MM.1S (cell line): ENCODE data around the gene RINL.

ENCODE experiments used
- DNase-seq: peaks from one replicate; pipeline ENCODE4 v3.0.0-alpha.2; 2015
- H2AFZ ChIP-seq: fragments of 300-600 bp; sonication (generic); 2 replicates; pipeline ENCODE4 v1.6.0; 2016; ENCODE audit warnings: antibody characterized with exemption, low read length
- H3F3A ChIP-seq: fragments of 300-600 bp; sonication (generic); 2 replicates; pipeline ENCODE4 v1.6.1; 2016; ENCODE audit warnings: mild to moderate bottlenecking, antibody characterized with exemption, low read length, moderate library complexity, mixed read lengths; ENCODE audit not compliant: insufficient read depth
- H3K27ac ChIP-seq: fragments of 300-600 bp; sonication (generic); 2 replicates; pipeline ENCODE4 v1.5.1; 2016; ENCODE audit warnings: mild to moderate bottlenecking, low read length
- H3K27me3 ChIP-seq: fragments of 300-600 bp; sonication (generic); replicated peaks from 2 replicates; pipeline ENCODE4 v1.6.0; 2016; ENCODE audit warnings: low read length; ENCODE audit not compliant: insufficient read depth
- H3K36me3 ChIP-seq: fragments of 300-600 bp; sonication (generic); replicated peaks from 2 replicates; pipeline ENCODE4 v1.6.1; 2016; ENCODE audit warnings: mild to moderate bottlenecking, low read length, mixed read lengths; ENCODE audit not compliant: insufficient read depth
- H3K4me1 ChIP-seq: fragments of 300-600 bp; sonication (generic); 2 replicates; pipeline ENCODE4 v1.6.1; 2016; ENCODE audit warnings: low read length, mixed read lengths
- H3K4me2 ChIP-seq: fragments of 300-600 bp; sonication (generic); 2 replicates; pipeline ENCODE4 v1.6.0; 2016; ENCODE audit warnings: low read depth, low read length
- H3K4me3 ChIP-seq: fragments of 300-600 bp; sonication (generic); 2 replicates; pipeline ENCODE4 v1.5.1; 2016; ENCODE audit warnings: low read length, mixed read lengths
- H3K79me2 ChIP-seq: fragments of 300-600 bp; sonication (generic); 2 replicates; pipeline ENCODE4 v1.6.1; 2016; ENCODE audit warnings: mixed run types, low read length, mixed read lengths
- H3K9ac ChIP-seq: fragments of 300-600 bp; sonication (generic); 2 replicates; pipeline ENCODE4 v1.6.1; 2016; ENCODE audit warnings: low read length, mixed read lengths
- H3K9me2 ChIP-seq: fragments of 300-600 bp; sonication (generic); replicated peaks from 2 replicates; pipeline ENCODE4 v1.6.1; 2016; ENCODE audit warnings: mild to moderate bottlenecking, low read length, mixed read lengths; ENCODE audit not compliant: insufficient read depth
- H3K9me3 ChIP-seq: fragments of 300-600 bp; sonication (generic); replicated peaks from 2 replicates; pipeline ENCODE4 v1.6.1; 2016; ENCODE audit warnings: mild to moderate bottlenecking, low read length, mixed read lengths; ENCODE audit not compliant: insufficient read depth
- H4K20me1 ChIP-seq: fragments of 300-600 bp; sonication (generic); 2 replicates; pipeline ENCODE4 v1.6.1; 2016; ENCODE audit warnings: mild to moderate bottlenecking, low read length, moderate library complexity, mixed read lengths; ENCODE audit not compliant: insufficient read depth
- CTCF ChIP-seq: fragments of 300-600 bp; sonication (generic); IDR thresholded peaks from 2 replicates; pipeline ENCODE4 v1.5.1; 2016; ENCODE audit warnings: antibody characterized with exemption, low read length, mixed read lengths
- EZH2 ChIP-seq: fragments of 300-600 bp; sonication (generic); optimal IDR thresholded peaks from 2 replicates; pipeline ENCODE3; 2017; ENCODE audit warnings: low read depth, mild to moderate bottlenecking, antibody characterized with exemption, low read length, mixed read lengths
- EZH2phosphoT487 ChIP-seq: fragments of 300-600 bp; sonication (generic); IDR thresholded peaks from 2 replicates; pipeline ENCODE4 v1.6.1; 2018; ENCODE audit warnings: antibody characterized with exemption, low read length

Gene RINL

GRCh38 chr19:38836159-38836982, 41.7 kb downstream of the RINL start:
- Histone ChIP-seq H3K4me1 (no peaks in the 10 kb centered on the region), H3K9me3 (no peaks in the 10 kb centered on the region), H3K27ac (no peak overlapping the region), H3F3A (peaks cover 30% of the 10 kb centered on the region), H3K4me2 (no peak overlapping the region), H3K79me2 (peaks cover 5% of the 10 kb centered on the region; the same call in 1 of the 2 replicates), H2AFZ (no peak overlapping the region), H3K4me3 (no peak overlapping the region), H4K20me1 (no peaks in the 10 kb centered on the region), H3K9ac (no peak overlapping the region), H3K27me3 (no peaks in the 10 kb centered on the region), H3K9me2 (no peaks in the 10 kb centered on the region), H3K36me3 (peaks cover 19% of the 10 kb centered on the region)
- no peak for TF ChIP-seq EZH2phosphoT487
- no peak for DNase-seq

GRCh38 chr19:38834590-38834989, 43.5 kb downstream of the RINL start:
- peaks cover 11% of the 10 kb centered on the region for H3K36me3 ChIP-seq
- no peak for DNase-seq
- no peak overlapping the region for H3K4me3 ChIP-seq
- TF ChIP-seq EZH2phosphoT487 (no peak), EZH2 (no peak), CTCF (no peak)
- H2AFZ ChIP-seq, result no peak overlapping the region
- H3K79me2 ChIP-seq, result 0 out of 2 replicates have a peak, but pooled peaks cover 6% of the 10 kb centered on the region
- H3K4me2 ChIP-seq, result no peak overlapping the region
- H4K20me1 ChIP-seq, result no peaks in the 10 kb centered on the region
- H3K9me3 ChIP-seq, result no peaks in the 10 kb centered on the region
- no peaks in the 10 kb centered on the region for H3K27me3 ChIP-seq
- H3F3A ChIP-seq, result peaks cover 28% of the 10 kb centered on the region
- no peak overlapping the region for H3K9ac ChIP-seq
- H3K9me2 ChIP-seq, result no peaks in the 10 kb centered on the region
- no peaks in the 10 kb centered on the region for H3K4me1 ChIP-seq
- H3K27ac ChIP-seq, result no peak overlapping the region

GRCh38 chr19:38834104-38834490, 44.0 kb downstream of the RINL start:
- peaks cover 24% of the 10 kb centered on the region for H3F3A ChIP-seq
- H3K79me2 ChIP-seq, result 0 out of 2 replicates have a peak, but pooled peaks cover 6% of the 10 kb centered on the region
- H3K9ac ChIP-seq, result no peak overlapping the region
- no peak overlapping the region for H2AFZ ChIP-seq
- no peak overlapping the region for H3K4me3 ChIP-seq
- no peaks in the 10 kb centered on the region for H3K9me3 ChIP-seq
- no peak overlapping the region for H3K27ac ChIP-seq
- no peak for TF ChIP-seq CTCF
- no peak for TF ChIP-seq EZH2phosphoT487
- TF ChIP-seq EZH2, result no peak
- H4K20me1 ChIP-seq, result no peaks in the 10 kb centered on the region
- no peak overlapping the region for H3K4me2 ChIP-seq
- H3K27me3 ChIP-seq, result no peaks in the 10 kb centered on the region
- H3K9me2 ChIP-seq, result no peaks in the 10 kb centered on the region
- DNase-seq, result no peak
- peaks cover 6% of the 10 kb centered on the region for H3K36me3 ChIP-seq
- H3K4me1 ChIP-seq, result no peaks in the 10 kb centered on the region

- no peaks in the 10 kb centered on the region for H3K4me1 ChIP-seq
- H2AFZ ChIP-seq, result no peak overlapping the region
- H3K36me3 ChIP-seq, result peaks cover 6% of the 10 kb centered on the region
- H3K27me3 ChIP-seq, result no peaks in the 10 kb centered on the region
- no peaks in the 10 kb centered on the region for H4K20me1 ChIP-seq
- H3F3A ChIP-seq, result peaks cover 20% of the 10 kb centered on the region
- H3K4me3 ChIP-seq, result no peak overlapping the region
- 0 out of 2 replicates have a peak, but pooled peaks cover 6% of the 10 kb centered on the region for H3K79me2 ChIP-seq
- H3K4me2 ChIP-seq, result no peak overlapping the region
- no peak overlapping the region for H3K27ac ChIP-seq
- no peak for DNase-seq
- no peak overlapping the region for H3K9ac ChIP-seq
- no peaks in the 10 kb centered on the region for H3K9me3 ChIP-seq
- TF ChIP-seq EZH2 (no peak), CTCF (no peak), EZH2phosphoT487 (no peak)
- no peaks in the 10 kb centered on the region for H3K9me2 ChIP-seq
Measured at GRCh38 chr19:38833092-38833425, 45.0 kb downstream of the RINL start.
